B cell (primary cell): ENCODE measurements around the gene DTNBP1.

Source experiments
- EZH2 ChIP-seq: IDR thresholded peaks from 2 replicates; pipeline ENCODE4 v1.6.1; 2012; ENCODE audit warnings: borderline replicate concordance, low read depth, mild to moderate bottlenecking, moderate library complexity, low read length; ENCODE audit not compliant: insufficient read depth, poor library complexity, severe bottlenecking
- TF ChIP-seq, protein P1 (sequence below): fragments of 200-600 bp; IDR thresholded peaks from one replicate; pipeline ENCODE4 v1.8.0; 2022; ENCODE audit warnings: antibody characterized with exemption, mild to moderate bottlenecking

DNA sequence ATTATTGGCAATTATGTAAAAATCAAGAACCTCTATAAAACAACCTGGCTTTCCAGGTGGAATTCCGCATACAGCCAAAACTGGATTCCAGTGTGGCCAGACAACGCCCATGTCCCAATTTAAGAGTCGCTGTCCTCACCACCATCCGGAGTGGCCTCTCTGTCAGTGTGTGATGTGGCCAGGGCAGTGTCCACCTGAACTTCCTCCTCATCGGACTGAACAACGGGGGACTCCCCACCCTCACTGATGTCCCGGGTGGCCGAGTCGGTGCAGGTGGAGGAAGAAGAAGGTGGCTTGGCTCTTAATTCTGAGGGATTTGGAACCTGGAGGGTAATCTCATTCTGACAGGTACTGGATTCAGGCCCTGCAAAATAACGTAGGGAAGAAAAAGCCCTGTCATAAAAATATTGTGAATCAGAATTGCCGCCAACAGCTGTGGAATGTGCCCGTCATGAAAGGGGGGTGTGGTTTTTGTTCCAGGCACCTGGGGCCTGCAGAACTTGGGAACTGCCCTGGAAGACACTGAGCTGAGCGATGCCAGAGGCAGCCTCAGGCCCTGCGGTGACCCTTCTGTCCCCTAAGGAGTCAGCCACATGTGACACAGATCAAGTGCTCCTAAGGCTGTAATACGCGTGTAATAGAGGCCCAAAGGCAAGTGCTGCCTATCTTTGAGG, 139.8 kb downstream of the DTNBP1 start:
- TF ChIP-seq, protein P1, sequence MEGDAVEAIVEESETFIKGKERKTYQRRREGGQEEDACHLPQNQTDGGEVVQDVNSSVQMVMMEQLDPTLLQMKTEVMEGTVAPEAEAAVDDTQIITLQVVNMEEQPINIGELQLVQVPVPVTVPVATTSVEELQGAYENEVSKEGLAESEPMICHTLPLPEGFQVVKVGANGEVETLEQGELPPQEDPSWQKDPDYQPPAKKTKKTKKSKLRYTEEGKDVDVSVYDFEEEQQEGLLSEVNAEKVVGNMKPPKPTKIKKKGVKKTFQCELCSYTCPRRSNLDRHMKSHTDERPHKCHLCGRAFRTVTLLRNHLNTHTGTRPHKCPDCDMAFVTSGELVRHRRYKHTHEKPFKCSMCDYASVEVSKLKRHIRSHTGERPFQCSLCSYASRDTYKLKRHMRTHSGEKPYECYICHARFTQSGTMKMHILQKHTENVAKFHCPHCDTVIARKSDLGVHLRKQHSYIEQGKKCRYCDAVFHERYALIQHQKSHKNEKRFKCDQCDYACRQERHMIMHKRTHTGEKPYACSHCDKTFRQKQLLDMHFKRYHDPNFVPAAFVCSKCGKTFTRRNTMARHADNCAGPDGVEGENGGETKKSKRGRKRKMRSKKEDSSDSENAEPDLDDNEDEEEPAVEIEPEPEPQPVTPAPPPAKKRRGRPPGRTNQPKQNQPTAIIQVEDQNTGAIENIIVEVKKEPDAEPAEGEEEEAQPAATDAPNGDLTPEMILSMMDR = no peak
- TF ChIP-seq EZH2 = no peak
